DND-41 (cell line): ENCODE results near the gene INHBB.

Experiments
- CTCF ChIP-seq: IDR thresholded peaks from 2 replicates; pipeline ENCODE4 v1.5.1; 2012; ENCODE audit warnings: borderline replicate concordance, low read length, moderate library complexity, mild to moderate bottlenecking; ENCODE audit not compliant: poor library complexity, severe bottlenecking; ENCODE audit errors: extremely low read depth
- EZH2 ChIP-seq: IDR thresholded peaks from 3 replicates; pipeline ENCODE4 v1.6.1; 2012; ENCODE audit warnings: borderline replicate concordance, low read depth, mild to moderate bottlenecking, moderate library complexity, low read length, inconsistent platforms; ENCODE audit not compliant: severe bottlenecking

- no peak for TF ChIP-seq CTCF
- no peak for TF ChIP-seq EZH2
Measured at GRCh38 chr2:120334068-120334467, 11.9 kb upstream of the INHBB start.
